CD14-positive monocyte (primary cell): ENCODE results near the gene SPTBN1. TPM values are rescaled to one million over a fixed set of nuclear protein-coding genes. Genes with fewer than 3 reads are reported as not detected.

ENCODE experiments used
- DNase-seq, 3 donors: peaks; one replicate each; pipeline ENCODE4 v3.0.0-alpha.2; 2011 to 2022
- H2AFZ ChIP-seq: 2 replicates; pipeline ENCODE4 v1.6.0; 2012; ENCODE audit warnings: mild to moderate bottlenecking, low read depth, low read length, inconsistent platforms; ENCODE audit not compliant: insufficient read depth, poor library complexity, severe bottlenecking
- H3K27ac ChIP-seq, 2 donors: 1 replicate in 1 of 2; 2 replicates in 1 of 2; pipeline ENCODE4 v1.5.1; 2012 to 2013; ENCODE audit warnings: low read length in 2 of 2, control low read depth in 1 of 2, inconsistent platforms in 1 of 2, low read depth in 1 of 2, mild to moderate bottlenecking in 1 of 2
- H3K27me3 ChIP-seq, 2 donors: one replicate each; pipeline versions ENCODE4 v1.6.0 to v1.6.1; 2011 to 2013; ENCODE audit warnings: low read length in 2 of 2; ENCODE audit not compliant: control insufficient read depth in 2 of 2, insufficient read depth in 2 of 2
- H3K36me3 ChIP-seq, 2 donors: replicated peaks in 1 of 2; 1 replicate in 1 of 2; 2 replicates in 1 of 2; pipeline versions ENCODE4 v1.5.1 to v1.6.1; 2012 to 2013; ENCODE audit warnings: low read length in 2 of 2, control low read depth in 1 of 2, inconsistent platforms in 1 of 2, mild to moderate bottlenecking in 1 of 2; ENCODE audit not compliant: insufficient read depth in 2 of 2, control insufficient read depth in 1 of 2
- H3K4me1 ChIP-seq, 2 donors: 1 replicate in 1 of 2; 2 replicates in 1 of 2; pipeline versions ENCODE4 v1.5.1 to v1.6.1; 2012 to 2013; ENCODE audit warnings: low read length in 2 of 2, control low read depth in 1 of 2, inconsistent platforms in 1 of 2, mild to moderate bottlenecking in 1 of 2, moderate library complexity in 1 of 2; ENCODE audit not compliant: insufficient read depth in 2 of 2, control insufficient read depth in 1 of 2
- H3K4me2 ChIP-seq: replicated peaks from 2 replicates; pipeline ENCODE3; 2012; ENCODE audit warnings: low read length, moderate library complexity, mild to moderate bottlenecking; ENCODE audit not compliant: poor library complexity, severe bottlenecking; ENCODE audit errors: extremely low read depth
- H3K4me3 ChIP-seq, 3 experiments: fragments of 200-600 bp in 1 of 3; sonication (generic) in 1 of 3; replicated peaks in 1 of 3; 1 replicate in 2 of 3; 2 replicates in 1 of 3; pipeline ENCODE4 v1.5.1; 2011 to 2013; ENCODE audit warnings: low read length in 3 of 3, mild to moderate bottlenecking in 3 of 3, control low read depth in 2 of 3, low read depth in 2 of 3, inconsistent platforms in 1 of 3, moderate library complexity in 1 of 3
- H3K79me2 ChIP-seq: 2 replicates; pipeline ENCODE4 v1.6.0; 2012; ENCODE audit warnings: mild to moderate bottlenecking, control low read depth, inconsistent platforms, low read length, moderate library complexity; ENCODE audit not compliant: insufficient read depth
- H3K9ac ChIP-seq: 2 replicates; pipeline ENCODE4 v1.6.0; 2017; ENCODE audit warnings: low read length, mild to moderate bottlenecking; ENCODE audit not compliant: insufficient read depth, poor library complexity, severe bottlenecking
- H3K9me3 ChIP-seq, 2 donors: replicated peaks in 1 of 2; 1 replicate in 1 of 2; 2 replicates in 1 of 2; pipeline versions ENCODE4 v1.5.1 to v1.6.1; 2012 to 2013; ENCODE audit warnings: low read length in 2 of 2, control low read depth in 1 of 2; ENCODE audit not compliant: control insufficient read depth in 1 of 2, insufficient read depth in 1 of 2
- H4K20me1 ChIP-seq: 2 replicates; pipeline ENCODE4 v1.6.0; 2012; ENCODE audit warnings: mild to moderate bottlenecking, low read length, control low read depth, moderate library complexity; ENCODE audit not compliant: insufficient read depth
- H3K27ac Mint-ChIP-seq, 7 donors: one replicate each; pipeline ENCODE4 v1.8.0; 2020; ENCODE audit warnings: mild to moderate bottlenecking in 7 of 7, mixed read lengths in 7 of 7, moderate library complexity in 6 of 7, inconsistent platforms in 2 of 7
- H3K27me3 Mint-ChIP-seq, 3 donors: one replicate each; pipeline ENCODE4 v1.8.0; 2021 to 2022; ENCODE audit warnings: low read depth in 3 of 3, mild to moderate bottlenecking in 3 of 3, mixed read lengths in 3 of 3, moderate library complexity in 3 of 3, inconsistent platforms in 1 of 3
- H3K36me3 Mint-ChIP-seq, 2 donors: one replicate each; pipeline ENCODE4 v1.8.0; 2020; ENCODE audit warnings: mixed read lengths in 2 of 2, inconsistent platforms in 1 of 2, mild to moderate bottlenecking in 1 of 2
- H3K4me1 Mint-ChIP-seq: one replicate; pipeline ENCODE4 v1.8.0; 2020; ENCODE audit warnings: mild to moderate bottlenecking, mixed read lengths
- H3K4me3 Mint-ChIP-seq, 2 donors: one replicate each; pipeline ENCODE4 v1.8.0; 2020; ENCODE audit warnings: mild to moderate bottlenecking in 2 of 2, mixed read lengths in 2 of 2, moderate library complexity in 1 of 2
- H3K9me3 Mint-ChIP-seq, 7 donors: one replicate each; pipeline ENCODE4 v1.8.0; 2020 to 2022; ENCODE audit warnings: mixed read lengths in 7 of 7, mild to moderate bottlenecking in 6 of 7, moderate library complexity in 6 of 7, inconsistent platforms in 2 of 7
- CTCF ChIP-seq: fragments of 200-600 bp; IDR thresholded peaks from one replicate; pipeline ENCODE4 v1.8.0; 2022; ENCODE audit warnings: antibody characterized with exemption, mild to moderate bottlenecking
- WGBS: methylation state at CpG from one replicate; pipeline ENCODE4 v1.1.5; 2013; ENCODE audit warnings: missing lambda C conversion rate; ENCODE audit not compliant: insufficient coverage; 5-methylcytosine and 5-hydroxymethylcytosine counted together
- intact Hi-C, 2 donors: fragments of 100-400 bp; cut with micrococcal nuclease; formaldehyde crosslinking; loops; one replicate each; pipeline versions ENCODE4 v1.15.0 to v1.15.1; 2023
- polyA minus RNA-seq: library from RNA; depleted of rRNA, polyadenylated mRNA; stranded (reverse); fragments of >200 nt; gene quantifications from 2 replicates; pipeline ENCODE4 v1.2.3, GENCODE V29; 2012
- polyA plus RNA-seq, 3 donors: library from polyadenylated mRNA; depleted of rRNA in 1 of 3; unstranded in 2 of 3; stranded (reverse) in 1 of 3; fragments of 300-500 nt in 2 of 3; fragments of >200 nt in 1 of 3; fragmentation: Illumina TruSeq in 2 of 3; gene quantifications; 1 replicate in 2 of 3; 2 replicates in 1 of 3; pipeline ENCODE4 v1.2.3, GENCODE V29; 2012 to 2021
- total RNA-seq, 12 experiments: library from RNA in 1 of 12; stranded (reverse) in 1 of 12; fragments of 120-200 nt in 1 of 12; gene quantifications; one replicate each; pipeline ENCODE4 v1.2.4 and lab custom pipeline; 2013 to 2026; ENCODE audit warnings: mixed read lengths in 6 of 12, inconsistent platforms in 1 of 12

The SPTBN1 gene
- 14.9 TPM for total RNA-seq (2013)
- polyA plus RNA-seq, result 1 to 10 TPM in 2 of 3 donors, under 1 TPM in 1; 0.79 to 2.8 (median 1.7) TPM
- 6.5 and 8.5 TPM in 2 replicates for polyA minus RNA-seq
- 11.8 to 176 (median 50.2) reads per million in 11 experiments for total RNA-seq (lab: John Stamatoyannopoulos, UW)

DNA sequence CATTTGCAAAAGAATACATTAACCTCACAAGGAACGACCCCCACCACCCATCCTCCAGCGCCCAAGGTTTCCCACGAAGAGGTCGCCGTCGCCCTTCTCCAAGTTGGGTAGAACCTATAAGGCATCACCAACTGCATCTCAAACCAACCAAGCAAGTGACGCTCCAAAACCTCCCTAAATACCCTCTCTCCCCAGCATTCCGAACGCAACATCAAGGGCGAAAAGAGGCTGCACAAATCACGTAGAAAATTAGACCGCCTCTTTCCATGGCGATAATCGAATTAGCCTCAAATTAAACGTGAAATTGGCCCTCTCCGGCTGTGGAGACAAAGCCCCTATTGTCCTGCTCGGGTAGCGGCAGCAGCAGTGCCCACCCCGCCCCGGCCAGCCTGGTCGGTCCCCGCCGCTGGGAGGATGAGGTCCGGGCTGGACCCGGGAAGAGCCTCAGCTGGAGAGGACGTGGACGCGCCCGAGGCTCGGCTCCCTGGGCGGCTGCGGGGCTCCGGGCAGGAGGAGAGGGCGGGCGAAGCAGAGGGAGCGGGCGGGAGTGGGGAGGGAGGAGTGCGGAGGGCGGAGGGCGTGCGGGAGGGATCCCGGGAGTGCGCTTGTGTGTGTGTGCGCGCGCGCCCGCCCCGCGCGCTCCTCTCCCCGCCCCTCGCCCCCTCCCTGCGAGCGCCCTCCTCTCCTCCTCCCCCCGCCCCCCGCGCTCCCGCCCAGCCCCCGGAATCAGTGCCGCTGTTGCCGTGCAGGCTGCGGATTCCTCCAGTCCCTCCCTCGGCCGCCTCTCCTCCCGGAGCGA is at the start of gene SPTBN1:
Gene SPTBN1, plus strand, starts transcription at position 765 of the 799 bp plus-strand sequence. CDS start 70,092 bp downstream, outside the sequence.
- no peak within 1 kb of the TSS for H3K27ac Mint-ChIP-seq
- H3K36me3 Mint-ChIP-seq, result peaks cover 0 to 5% of the 10 kb centered on the region in 2 donors
- WGBS, result 0% methylated on average over 41 of the region's 67 CpGs
- no peaks in the 10 kb centered on the region for H3K79me2 ChIP-seq
- intact Hi-C loops, result no loop called here
- no peak within 1 kb of the TSS for H3K27ac ChIP-seq
- H2AFZ ChIP-seq, result no peak within 1 kb of the TSS
- no peaks in the 10 kb centered on the region for H3K36me3 ChIP-seq
- peaks cover 0 to 16% (median 4%) of the 10 kb centered on the region in 7 donors for H3K9me3 Mint-ChIP-seq
- peaks cover 59 to 71% (median 62%) of the 10 kb centered on the region in 3 donors for H3K27me3 Mint-ChIP-seq
- no peak for DNase-seq
- H3K4me1 Mint-ChIP-seq, result peaks cover 15% of the 10 kb centered on the region
- H3K4me3 ChIP-seq, result peak within 1 kb of the TSS in 1 of 3 experiments; percentile 43
- H3K4me2 ChIP-seq, result peak within 1 kb of the TSS; percentile 72
- peaks cover 9 to 22% of the 10 kb centered on the region in 2 donors for H3K4me1 ChIP-seq
- no peak within 1 kb of the TSS for H3K9ac ChIP-seq
- no peaks in the 10 kb centered on the region for H4K20me1 ChIP-seq
- H3K27me3 ChIP-seq, result peaks cover 44 to 62% of the 10 kb centered on the region in 2 donors
- H3K4me3 Mint-ChIP-seq, result peak within 1 kb of the TSS; percentile 65 to 93
- peaks cover 3 to 15% of the 10 kb centered on the region in 2 donors for H3K9me3 ChIP-seq
- TF ChIP-seq CTCF, result no peak

- H3K4me2 ChIP-seq, result no peak overlapping the region
- H3K36me3 ChIP-seq, result no peaks in the 10 kb centered on the region
- peaks cover 12 to 30% of the 10 kb centered on the region in 2 donors for H3K27me3 ChIP-seq
- WGBS, result 89% methylated on average over 3 of the region's 3 CpGs
- intact Hi-C loops, result no loop called here
- H4K20me1 ChIP-seq, result no peaks in the 10 kb centered on the region
- no peak overlapping the region for H3K27ac ChIP-seq
- no peak overlapping the region for H2AFZ ChIP-seq
- DNase-seq, result no peak
- no peaks in the 10 kb centered on the region for H3K9me3 ChIP-seq
- H3K9ac ChIP-seq, result no peak overlapping the region
- Mint-ChIP-seq H3K36me3 (no peaks in the 10 kb centered on the region), H3K9me3 (peaks cover 0 to 3% (median 0%) of the 10 kb centered on the region in 7 donors), H3K4me1 (peaks cover 10% of the 10 kb centered on the region), H3K4me3 (no peak overlapping the region), H3K27ac (no peak overlapping the region), H3K27me3 (peaks cover 21 to 40% (median 23%) of the 10 kb centered on the region in 3 donors)
- H3K4me3 ChIP-seq, result no peak overlapping the region
- peaks cover 6 to 8% of the 10 kb centered on the region in 2 donors for H3K4me1 ChIP-seq
- TF ChIP-seq CTCF, result no peak
- H3K79me2 ChIP-seq, result no peaks in the 10 kb centered on the region
Observed at GRCh38 chr2:54407693-54408092, 48.4 kb upstream of the SPTBN1 start.
